Measurements from ENCODE around the gene YIF1A.
"Not testable (repeated sequence)": the region's sequence is repeated elsewhere in the genome, so short reads cannot be mapped to it uniquely, and the experiment has no call there.

Gene YIF1A

GRCh38 chr11:66325263-66325671 is 36.3 kb upstream of the YIF1A start:
- DNase-seq, result no peak

GRCh38 chr11:66324664-66325063 is 35.7 kb upstream of the YIF1A start:
- no peak for DNase-seq

- no peak for DNase-seq
These were observed 34.7 kb upstream of the YIF1A start for GRCh38 chr11:66323684-66324083.

GRCh38 chr11:66322732-66323427 is 33.9 kb upstream of the YIF1A start:
- no peak for DNase-seq

- DNase-seq, result no peak
These were observed 32.7 kb upstream of the YIF1A start for GRCh38 chr11:66321606-66322005.

- not testable (repeated sequence) for DNase-seq
These were observed 31.8 kb upstream of the YIF1A start for GRCh38 chr11:66320748-66321147.

- DNase-seq, result not testable (repeated sequence)
These were observed 31.3 kb upstream of the YIF1A start for GRCh38 chr11:66320289-66320688.

- no peak for DNase-seq
These were observed 29.6 kb upstream of the YIF1A start for GRCh38 chr11:66318600-66318970.

- no peak for DNase-seq
These were observed 29.0 kb upstream of the YIF1A start for GRCh38 chr11:66317723-66318599.

- DNase-seq, result no peak
These were observed 28.4 kb upstream of the YIF1A start for GRCh38 chr11:66317322-66317722.

- DNase-seq, result no peak
These were observed 27.9 kb upstream of the YIF1A start, which contains the start of gene CD248 for GRCh38 chr11:66316849-66317251. Gene CD248 (minus strand): TSS chr11:66317044. CDS start chr11:66317027, 17 bp downstream.

- DNase-seq, result no peak
These were observed 27.2 kb upstream of the YIF1A start for GRCh38 chr11:66315921-66316811.

GRCh38 chr11:66315498-66315885 is 26.5 kb upstream of the YIF1A start:
- DNase-seq, result no peak

- no peak for DNase-seq
These were observed 25.9 kb upstream of the YIF1A start for GRCh38 chr11:66314561-66315497.

GRCh38 chr11:66314186-66314501 is 25.2 kb upstream of the YIF1A start:
- DNase-seq, result no peak

- no peak for DNase-seq
These were observed 24.6 kb upstream of the YIF1A start for GRCh38 chr11:66313321-66314185.

GRCh38 chr11:66312549-66313320 is 23.8 kb upstream of the YIF1A start:
- peak; percentile 93 for DNase-seq

- peak; percentile 91 for DNase-seq
These were observed 23.1 kb upstream of the YIF1A start for GRCh38 chr11:66311965-66312548.

- DNase-seq, result no peak
These were observed 22.6 kb upstream of the YIF1A start for GRCh38 chr11:66311470-66311964.

Data from activated naive CD4-positive, alpha-beta T cell treated with Interleukin-2 at 50 U/mL for 16 hours (primary cell).